HG02642 (cell line): Measurements from ENCODE around the gene ZFX.

Source experiments
- ATAC-seq: cut with Tn5 transposase; IDR thresholded peaks from one replicate; pipeline ENCODE4 v1.9.1; 2021; ENCODE audit warnings: mild to moderate bottlenecking; ENCODE audit not compliant: unreplicated experiment, poor library complexity

ZFX gene

DNA sequence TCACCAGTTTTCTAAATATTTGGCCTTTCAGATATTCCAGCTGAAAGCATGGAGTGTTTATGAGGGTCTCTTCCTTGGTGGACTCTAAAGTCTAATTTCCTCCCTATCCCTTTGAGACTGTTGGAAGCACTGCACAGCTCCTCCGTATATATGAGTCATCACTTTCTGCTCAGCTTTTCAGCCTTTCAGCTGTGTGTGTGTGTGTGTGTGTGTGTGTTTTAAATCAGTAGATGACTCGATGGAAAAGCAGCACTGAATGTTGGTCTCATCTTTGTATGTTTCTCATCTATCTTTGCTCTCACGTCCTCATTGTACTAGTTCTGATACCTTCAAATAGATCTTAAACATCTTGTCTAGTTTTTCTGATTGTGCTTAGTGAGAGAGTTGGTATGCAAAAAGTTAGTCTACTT, 81.6 kb downstream of the ZFX start:
- no peak for ATAC-seq

- no peak for ATAC-seq
Measured at GRCh38 chrX:24231641-24232179, 82.2 kb downstream of the ZFX start.

GRCh38 chrX:24232796-24233195, 83.3 kb downstream of the ZFX start:
- no peak for ATAC-seq

GRCh38 chrX:24235084-24235710, 85.7 kb downstream of the ZFX start:
- ATAC-seq, result no peak

DNA sequence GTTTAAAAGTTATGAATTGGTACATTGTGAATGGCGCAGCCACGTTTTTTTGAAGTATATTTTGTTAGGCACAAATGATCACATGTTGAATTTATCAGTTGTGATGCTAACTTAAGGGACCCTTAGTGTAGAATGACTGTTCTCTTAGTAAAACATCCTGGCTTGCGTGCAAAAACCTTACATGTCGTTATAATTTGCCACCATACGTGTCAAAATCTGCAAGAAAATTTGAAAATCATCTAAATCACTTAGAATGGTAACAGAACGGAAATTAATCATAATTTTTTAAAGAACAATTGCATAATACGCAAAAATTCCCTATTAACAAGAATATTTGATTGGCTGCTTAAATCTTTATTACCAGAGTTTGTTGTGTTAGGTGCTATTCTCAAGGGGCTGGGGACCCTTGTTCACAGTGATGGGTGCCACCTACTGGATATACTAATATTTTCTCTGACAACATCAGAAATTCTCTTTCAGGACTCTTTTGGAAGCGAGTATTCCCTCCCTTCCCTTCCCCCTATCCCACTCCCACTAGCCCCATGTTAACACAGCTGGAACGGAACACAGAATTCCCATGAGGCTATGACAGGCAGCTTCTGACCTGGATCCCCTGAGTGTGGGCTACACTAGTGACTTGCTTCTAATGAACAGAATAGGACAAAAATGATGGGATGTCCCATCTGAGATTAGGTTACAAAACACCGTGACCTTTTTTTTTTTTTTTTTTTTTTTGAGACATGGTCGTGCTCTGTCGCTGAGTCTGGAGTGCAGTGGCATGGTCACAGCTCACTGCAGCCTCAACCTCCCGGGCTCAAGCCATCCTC, 92.5 kb downstream of the ZFX start:
- ATAC-seq, result peak; percentile 10

DNA sequence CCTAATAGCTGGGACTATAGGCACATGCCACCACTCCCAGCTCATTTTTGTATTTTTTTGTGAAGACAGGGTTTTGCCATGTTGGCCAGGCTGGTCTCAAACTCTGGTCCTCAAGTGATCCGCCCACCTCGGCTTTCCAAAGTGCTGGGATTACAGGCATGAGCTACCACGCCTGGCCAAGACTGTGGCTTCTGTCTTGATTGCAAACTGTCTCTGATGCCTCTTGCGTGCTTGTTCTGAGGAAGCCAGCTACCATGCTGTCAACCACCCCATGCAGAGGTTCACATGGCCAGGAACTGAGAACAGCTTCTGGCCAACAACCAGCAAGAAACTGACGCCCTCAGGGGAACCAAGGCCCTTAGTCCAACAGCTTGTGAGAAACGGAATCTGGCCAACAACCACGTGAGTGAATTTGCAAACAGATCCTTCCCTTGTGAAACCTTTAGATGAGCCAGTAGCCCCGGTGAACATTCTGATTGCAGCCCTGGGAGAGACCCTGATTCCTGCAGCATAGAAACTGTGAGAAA, 93.2 kb downstream of the ZFX start:
- ATAC-seq, result peak; percentile 93

GRCh38 chrX:24243188-24243587, 93.7 kb downstream of the ZFX start:
- ATAC-seq, result peak; percentile 40

DNA sequence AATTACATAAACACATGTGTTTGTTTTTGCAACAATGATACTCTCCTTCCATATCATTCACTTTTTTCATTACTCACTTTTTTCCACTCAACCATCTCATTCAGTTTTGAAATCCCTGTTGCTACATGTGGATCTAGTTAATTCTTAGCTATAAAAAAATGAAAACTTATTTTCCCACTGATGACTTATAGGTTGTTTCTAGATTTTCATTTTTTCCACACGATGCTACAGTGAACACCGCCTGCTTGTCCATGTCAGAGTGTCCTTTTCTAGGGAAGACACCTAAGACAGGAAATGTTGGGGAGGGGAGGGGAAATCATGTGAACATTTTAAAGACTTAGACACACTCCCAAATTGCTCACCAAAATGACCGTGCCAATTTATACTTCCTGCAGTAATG, 94.2 kb downstream of the ZFX start:
- no peak for ATAC-seq

DNA sequence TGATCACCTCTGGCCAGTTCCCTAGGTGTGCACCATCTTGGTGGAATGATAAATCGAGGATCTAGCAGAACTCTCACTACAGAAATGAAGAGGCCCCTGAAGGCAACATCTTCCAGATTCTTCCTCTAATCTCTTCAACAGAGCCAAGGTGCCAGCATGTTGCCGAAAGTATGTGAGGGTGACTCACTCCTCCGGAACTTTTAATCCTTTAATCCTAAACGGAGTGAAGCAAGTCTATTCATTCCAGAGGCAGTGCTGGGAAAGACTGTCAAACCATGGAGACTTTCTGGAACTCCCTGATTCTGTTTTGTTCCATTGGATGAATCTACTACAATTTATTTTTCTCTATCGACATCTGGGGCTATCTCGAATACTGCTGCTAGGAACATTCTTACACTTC, 95.7 kb downstream of the ZFX start:
- no peak for ATAC-seq

DNA sequence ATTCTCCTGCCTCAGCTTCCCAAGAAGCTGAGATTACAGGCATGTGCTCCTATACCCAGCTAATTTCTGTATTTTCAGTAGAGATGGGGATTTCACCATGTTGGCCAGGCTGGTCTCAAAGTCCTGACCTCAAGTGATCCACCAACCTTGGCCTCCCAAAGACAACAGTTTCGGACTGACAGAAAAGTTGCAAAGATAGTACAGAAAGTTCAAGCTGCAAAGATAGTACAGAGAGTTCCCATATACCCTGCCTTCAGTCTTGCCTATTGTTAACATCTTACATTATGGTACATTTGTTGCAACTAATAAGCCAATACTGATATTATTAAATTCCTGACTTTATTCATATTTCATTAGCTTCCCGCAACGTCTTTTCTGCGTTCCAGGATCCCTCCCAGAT, 98.5 kb downstream of the ZFX start:
- ATAC-seq, result no peak

DNA sequence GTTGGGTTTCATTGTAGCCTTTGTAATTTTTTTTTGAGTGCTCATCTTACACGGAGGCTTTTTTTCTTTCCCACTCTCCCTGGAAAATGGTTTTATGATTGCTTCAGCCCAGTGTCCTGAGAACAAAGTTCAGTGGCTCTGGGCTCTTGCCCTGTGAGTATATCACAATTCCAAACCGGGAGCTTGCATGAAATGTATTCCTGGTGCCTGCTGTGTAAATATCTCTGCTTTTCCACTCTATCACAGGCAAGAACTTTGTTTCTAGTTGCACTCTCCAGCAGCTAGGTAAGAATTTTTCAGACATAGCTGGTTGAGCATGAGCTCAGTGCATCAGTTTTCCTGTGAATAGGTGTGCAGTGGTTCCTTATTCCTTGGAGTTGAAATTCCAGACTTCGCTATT, 103.5 kb downstream of the ZFX start:
- no peak for ATAC-seq

- no peak for ATAC-seq
Measured at GRCh38 chrX:24253469-24253868, 103.9 kb downstream of the ZFX start.

- no peak for ATAC-seq
Measured at GRCh38 chrX:24257011-24257410, 107.5 kb downstream of the ZFX start.

DNA sequence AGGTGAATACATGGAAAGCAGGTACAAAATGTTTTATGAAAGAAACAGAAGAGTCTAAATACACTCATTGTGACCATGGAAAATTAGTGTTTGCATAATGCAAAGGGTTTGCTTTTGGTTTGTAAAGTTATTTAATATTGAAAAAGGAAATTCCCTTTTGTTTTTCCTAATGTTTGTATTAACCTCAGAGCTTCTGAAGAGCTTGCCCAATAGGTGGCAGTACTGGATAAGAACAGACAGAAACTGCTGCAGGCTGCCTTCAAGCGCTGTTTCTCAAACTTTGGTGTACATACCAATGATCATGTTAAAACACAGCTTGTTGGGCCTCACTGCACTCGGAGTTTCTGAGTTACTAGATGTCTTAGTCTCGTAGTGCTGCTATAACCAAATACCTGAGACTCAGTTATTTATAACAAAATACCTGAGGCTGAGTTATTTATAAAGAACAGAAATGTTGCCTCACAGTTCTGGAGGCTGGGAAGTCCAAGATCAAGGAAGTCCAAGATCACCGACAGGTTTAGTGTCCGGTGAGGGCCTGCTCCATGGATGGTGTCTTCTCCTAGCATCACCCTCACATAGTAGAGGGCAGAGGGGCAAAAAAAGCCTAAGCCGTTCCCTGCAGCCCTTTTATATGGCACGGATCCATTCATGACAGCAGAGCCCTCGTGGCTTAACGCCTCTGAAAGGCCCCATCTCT, 110.2 kb downstream of the ZFX start:
- no peak for ATAC-seq

- no peak for ATAC-seq
Measured at GRCh38 chrX:24260842-24261550, 111.5 kb downstream of the ZFX start.

GRCh38 chrX:24262309-24262708, 112.8 kb downstream of the ZFX start:
- no peak for ATAC-seq

GRCh38 chrX:24264383-24264782, 114.9 kb downstream of the ZFX start:
- ATAC-seq, result no peak
